ENCODE data around the gene PCDH9. TPM values are rescaled to one million over a fixed set of nuclear protein-coding genes. Genes with fewer than 3 reads are reported as not detected.

PCDH9 gene
- total RNA-seq, 1 donor from 2014 or later, result 0.75 TPM

DNA sequence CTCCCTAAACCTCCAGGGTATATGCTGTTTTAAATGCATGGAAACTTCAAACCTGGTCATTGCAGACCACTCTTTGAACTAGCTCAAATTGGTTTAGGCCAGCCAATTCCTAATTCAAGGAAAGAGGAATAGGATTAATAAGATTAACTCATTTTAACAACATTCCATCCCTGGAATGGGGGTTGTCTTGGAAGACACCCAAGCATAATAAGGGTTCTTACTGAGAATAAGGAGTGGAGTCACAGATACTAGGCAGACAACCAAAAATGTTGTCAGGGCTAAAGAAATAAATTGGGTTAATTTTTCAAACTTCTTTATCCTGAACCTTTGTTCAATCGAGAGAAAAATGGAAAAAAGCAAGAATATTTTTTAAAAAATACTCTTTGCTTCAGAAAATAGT is 186.2 kb downstream of the PCDH9 start:
- Histone ChIP-seq H3K36me3 (ENCODE audit: control insufficient read depth, insufficient read depth, low read length) (no peaks in the 10 kb centered on the region), H3K4me3 (ENCODE audit: low read depth, low read length) (no peak overlapping the region), H3K27me3 (ENCODE audit: control insufficient read depth, insufficient read depth, low read length) (no peaks in the 10 kb centered on the region)
- no peak for DNase-seq (ENCODE audit: low read depth)
- TF ChIP-seq, protein P1, sequence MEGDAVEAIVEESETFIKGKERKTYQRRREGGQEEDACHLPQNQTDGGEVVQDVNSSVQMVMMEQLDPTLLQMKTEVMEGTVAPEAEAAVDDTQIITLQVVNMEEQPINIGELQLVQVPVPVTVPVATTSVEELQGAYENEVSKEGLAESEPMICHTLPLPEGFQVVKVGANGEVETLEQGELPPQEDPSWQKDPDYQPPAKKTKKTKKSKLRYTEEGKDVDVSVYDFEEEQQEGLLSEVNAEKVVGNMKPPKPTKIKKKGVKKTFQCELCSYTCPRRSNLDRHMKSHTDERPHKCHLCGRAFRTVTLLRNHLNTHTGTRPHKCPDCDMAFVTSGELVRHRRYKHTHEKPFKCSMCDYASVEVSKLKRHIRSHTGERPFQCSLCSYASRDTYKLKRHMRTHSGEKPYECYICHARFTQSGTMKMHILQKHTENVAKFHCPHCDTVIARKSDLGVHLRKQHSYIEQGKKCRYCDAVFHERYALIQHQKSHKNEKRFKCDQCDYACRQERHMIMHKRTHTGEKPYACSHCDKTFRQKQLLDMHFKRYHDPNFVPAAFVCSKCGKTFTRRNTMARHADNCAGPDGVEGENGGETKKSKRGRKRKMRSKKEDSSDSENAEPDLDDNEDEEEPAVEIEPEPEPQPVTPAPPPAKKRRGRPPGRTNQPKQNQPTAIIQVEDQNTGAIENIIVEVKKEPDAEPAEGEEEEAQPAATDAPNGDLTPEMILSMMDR (IDR thresholded peaks at IDR 0.05; ENCODE audit: insufficient read depth, low read length, poor library complexity, severe bottlenecking), result no peak

GRCh38 chr13:67042556-67042955 is 187.6 kb downstream of the PCDH9 start:
- Histone ChIP-seq H3K36me3 (ENCODE audit: control insufficient read depth, insufficient read depth, low read length) (no peaks in the 10 kb centered on the region), H3K27me3 (ENCODE audit: control insufficient read depth, insufficient read depth, low read length) (no peaks in the 10 kb centered on the region), H3K4me3 (ENCODE audit: low read depth, low read length) (no peak overlapping the region)
- DNase-seq (ENCODE audit: low read depth), result no peak
- TF ChIP-seq, protein P1 (IDR thresholded peaks at IDR 0.05; ENCODE audit: insufficient read depth, low read length, poor library complexity, severe bottlenecking), result no peak

DNA sequence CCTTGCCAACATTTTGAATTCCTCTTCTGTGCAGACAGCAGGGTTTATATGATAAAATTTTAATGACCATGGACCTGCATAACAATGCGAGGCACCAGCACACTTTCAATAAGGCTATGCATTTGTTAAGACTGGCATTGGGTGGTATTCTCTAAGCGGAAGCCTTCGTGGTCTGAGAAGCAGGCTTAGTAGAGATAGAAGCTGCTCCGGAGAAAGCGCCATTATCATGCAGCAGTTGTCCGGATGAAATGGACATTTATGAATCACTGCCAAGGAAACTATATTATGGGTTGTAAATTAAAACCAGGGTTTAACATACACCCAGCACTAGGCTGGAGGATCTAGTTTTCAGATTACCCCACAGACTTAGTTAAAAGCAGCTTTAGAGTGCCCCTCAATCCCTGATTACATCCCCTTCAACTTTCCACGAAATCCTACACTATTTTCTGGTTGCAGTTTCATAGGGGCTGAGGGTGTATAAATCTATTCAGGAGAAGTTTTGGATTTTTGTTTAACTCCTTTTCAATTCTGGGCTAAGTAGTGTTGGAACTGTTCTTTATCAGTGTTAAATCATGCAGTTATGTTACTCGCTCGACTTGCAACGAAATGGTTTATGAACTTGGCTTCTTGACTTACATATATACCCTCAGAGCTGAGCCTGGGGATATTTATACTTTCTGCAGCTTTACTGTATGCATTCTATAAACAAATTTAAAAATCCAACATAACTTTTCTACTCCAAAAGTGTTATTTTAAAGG is 193.3 kb downstream of the PCDH9 start:
- DNase-seq (ENCODE audit: low read depth), result no peak
- no peaks in the 10 kb centered on the region for H3K36me3 ChIP-seq (ENCODE audit: control insufficient read depth, insufficient read depth, low read length)
- H3K4me3 ChIP-seq (ENCODE audit: low read depth, low read length), result no peak overlapping the region
- H3K27me3 ChIP-seq (ENCODE audit: control insufficient read depth, insufficient read depth, low read length), result no peaks in the 10 kb centered on the region
- TF ChIP-seq, protein P1 (IDR thresholded peaks at IDR 0.05; ENCODE audit: insufficient read depth, low read length, poor library complexity, severe bottlenecking), result no peak

GRCh38 chr13:67033170-67033569 is 197.0 kb downstream of the PCDH9 start:
- no peak for DNase-seq (ENCODE audit: low read depth)
- H3K4me3 ChIP-seq (ENCODE audit: low read depth, low read length), result no peak overlapping the region
- TF ChIP-seq, protein P1 (IDR thresholded peaks at IDR 0.05; ENCODE audit: insufficient read depth, low read length, poor library complexity, severe bottlenecking), result no peak
- no peaks in the 10 kb centered on the region for H3K36me3 ChIP-seq (ENCODE audit: control insufficient read depth, insufficient read depth, low read length)
- H3K27me3 ChIP-seq (ENCODE audit: control insufficient read depth, insufficient read depth, low read length), result no peaks in the 10 kb centered on the region

DNA sequence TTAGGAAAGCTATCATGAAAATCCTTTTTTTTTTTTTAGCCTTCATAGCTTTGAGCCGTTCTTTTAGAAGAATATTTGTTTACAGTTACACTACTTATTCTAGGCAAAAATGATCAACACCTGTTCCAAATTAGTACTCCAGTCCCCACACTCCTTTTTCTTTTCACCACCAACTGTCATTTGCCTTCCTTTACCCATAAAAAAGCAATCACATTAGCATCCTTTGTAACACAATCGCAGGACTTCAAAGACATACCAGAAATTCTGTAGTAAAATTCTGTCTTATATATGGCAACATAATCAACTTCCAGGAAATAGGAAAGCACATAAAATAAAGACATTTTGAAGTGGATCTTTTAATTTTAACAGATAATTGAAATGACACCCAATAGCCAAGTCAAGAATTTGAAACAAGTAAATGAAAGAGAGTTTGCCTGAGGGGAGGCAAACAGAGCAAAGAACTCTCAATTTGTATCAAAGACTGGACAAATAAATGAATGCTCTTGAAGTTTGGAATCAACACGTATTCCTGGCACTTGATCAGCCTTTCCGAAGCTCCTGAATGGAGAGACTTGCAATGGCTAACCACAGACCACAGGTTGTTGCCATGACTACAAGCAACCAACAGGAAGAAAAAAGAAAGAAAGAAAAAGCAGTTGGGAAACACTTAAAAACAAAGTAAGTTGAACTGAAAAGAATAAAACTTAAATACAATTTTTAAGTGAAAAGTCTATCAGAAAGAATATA is 206.8 kb downstream of the PCDH9 start:
- Histone ChIP-seq H3K4me3 (ENCODE audit: low read depth, low read length) (no peak overlapping the region), H3K36me3 (ENCODE audit: control insufficient read depth, insufficient read depth, low read length) (no peaks in the 10 kb centered on the region), H3K27me3 (ENCODE audit: control insufficient read depth, insufficient read depth, low read length) (no peaks in the 10 kb centered on the region)
- peak; percentile 96 for DNase-seq (ENCODE audit: low read depth)
- TF ChIP-seq, protein P1 (IDR thresholded peaks at IDR 0.05; ENCODE audit: insufficient read depth, low read length, poor library complexity, severe bottlenecking), result no peak

Measured in kidney epithelial cell (primary cell).